Measurements from ENCODE around the gene ARSG.
"Not testable (repeated sequence)": the region's sequence is repeated elsewhere in the genome, so short reads cannot be mapped to it uniquely, and the experiment has no call there.

ARSG gene

DNA sequence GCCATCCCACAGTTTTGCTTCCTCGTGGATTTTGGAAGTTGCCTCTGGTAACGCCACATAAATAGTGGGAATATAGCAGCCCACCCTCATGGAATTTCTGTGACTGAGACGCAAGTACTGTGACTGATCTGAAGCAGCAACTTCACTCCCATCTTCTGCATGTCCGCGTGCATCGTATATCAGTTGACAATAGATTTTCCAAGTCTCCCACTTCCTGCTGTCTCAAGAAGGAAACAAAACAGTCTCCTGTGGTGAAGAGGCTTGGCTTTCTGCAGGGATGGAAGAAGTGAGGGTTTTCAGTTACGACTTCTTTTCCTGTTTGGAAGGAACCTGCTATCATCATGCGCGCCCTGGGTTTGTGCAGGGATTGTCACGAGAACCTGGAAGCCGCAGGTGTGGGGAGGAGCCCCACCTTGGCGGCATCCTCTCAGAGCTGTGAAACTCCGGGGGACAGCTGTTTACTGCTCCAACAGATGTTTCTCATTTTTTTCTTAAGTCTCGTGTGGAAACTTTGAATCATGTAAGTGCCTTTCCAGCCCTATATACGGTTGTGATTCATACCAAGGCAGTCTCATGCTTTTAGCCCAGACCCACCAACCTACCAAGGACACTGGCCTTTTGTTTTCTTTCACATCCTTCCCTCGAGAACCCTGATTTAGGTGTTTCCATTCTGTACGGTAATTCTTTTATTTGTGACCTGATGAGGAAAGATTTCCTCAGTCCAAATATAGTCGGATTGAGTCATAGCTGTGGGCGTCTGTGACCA is 108.5 kb downstream of the ARSG start:
- peak; percentile 31 for DNase-seq

- DNase-seq = no peak
These were observed 109.1 kb downstream of the ARSG start for GRCh38 chr17:68400404-68400735.

- DNase-seq = no peak
These were observed 110.0 kb downstream of the ARSG start for GRCh38 chr17:68401288-68401687.

GRCh38 chr17:68403122-68403521 is 111.8 kb downstream of the ARSG start:
- DNase-seq = no peak

DNA sequence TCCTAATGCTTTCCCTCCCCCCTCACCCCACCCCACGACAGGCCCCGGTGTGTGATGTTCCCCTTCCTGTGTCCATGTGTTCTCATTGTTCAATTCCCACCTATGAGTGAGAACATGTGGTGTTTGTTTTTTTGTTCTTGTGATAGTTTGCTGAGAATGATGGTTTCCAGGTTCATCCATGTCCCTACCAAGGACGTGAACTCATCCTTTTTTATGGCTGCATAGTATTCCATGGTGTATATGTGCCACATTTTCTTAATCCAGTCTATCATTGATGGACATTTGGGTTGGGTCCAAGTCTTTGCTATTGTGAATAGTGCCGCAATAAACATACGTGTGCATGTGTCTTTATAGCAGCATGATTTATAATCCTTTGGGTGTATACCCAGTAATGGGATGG is 112.5 kb downstream of the ARSG start:
- DNase-seq = not testable (repeated sequence)

GRCh38 chr17:68407656-68408055 is 116.4 kb downstream of the ARSG start:
- DNase-seq = not testable (repeated sequence)

DNA sequence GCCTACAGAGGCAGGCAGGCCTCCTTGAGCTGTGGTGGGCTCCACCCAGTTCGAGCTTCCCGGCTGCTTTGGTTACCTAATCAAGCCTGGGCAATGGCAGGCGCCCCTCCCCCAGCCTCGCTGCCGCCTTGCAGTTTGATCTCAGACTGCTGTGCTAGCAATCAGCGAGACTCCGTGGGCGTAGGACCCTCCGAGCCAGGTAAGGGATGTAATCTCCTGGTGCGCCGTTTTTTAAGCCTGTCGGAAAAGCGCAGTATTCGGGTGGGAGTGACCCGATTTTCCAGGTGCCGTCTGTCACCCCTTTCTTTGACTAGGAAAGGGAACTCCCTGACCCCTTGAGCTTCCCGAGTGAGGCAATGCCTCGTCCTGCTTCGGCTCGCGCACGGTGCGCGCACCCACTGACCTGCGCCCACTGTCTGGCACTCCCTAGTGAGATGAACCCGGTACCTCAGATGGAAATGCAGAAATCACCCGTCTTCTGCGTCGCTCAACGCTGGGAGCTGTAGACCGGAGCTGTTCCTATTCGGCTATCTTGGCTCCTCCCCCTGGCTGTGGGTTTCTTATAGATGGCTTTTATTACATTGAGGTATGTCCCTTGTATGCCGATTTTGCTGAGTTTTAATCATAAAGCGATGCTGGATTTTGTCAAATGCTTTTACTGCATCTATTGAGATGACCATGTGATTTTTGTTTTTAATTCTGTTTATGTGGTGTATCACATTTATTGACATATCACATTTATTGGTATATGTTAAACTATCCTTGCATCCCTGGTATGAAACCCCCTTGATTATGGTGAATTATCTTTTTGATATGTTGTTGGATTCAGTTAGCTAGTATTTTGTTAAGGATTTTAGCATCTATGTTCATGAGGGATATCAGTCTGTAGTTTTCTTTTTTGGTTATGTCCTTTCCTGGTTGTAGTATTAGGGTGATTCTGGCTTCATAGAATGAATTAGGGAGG is 122.6 kb downstream of the ARSG start:
- DNase-seq = peak; percentile 59

DNA sequence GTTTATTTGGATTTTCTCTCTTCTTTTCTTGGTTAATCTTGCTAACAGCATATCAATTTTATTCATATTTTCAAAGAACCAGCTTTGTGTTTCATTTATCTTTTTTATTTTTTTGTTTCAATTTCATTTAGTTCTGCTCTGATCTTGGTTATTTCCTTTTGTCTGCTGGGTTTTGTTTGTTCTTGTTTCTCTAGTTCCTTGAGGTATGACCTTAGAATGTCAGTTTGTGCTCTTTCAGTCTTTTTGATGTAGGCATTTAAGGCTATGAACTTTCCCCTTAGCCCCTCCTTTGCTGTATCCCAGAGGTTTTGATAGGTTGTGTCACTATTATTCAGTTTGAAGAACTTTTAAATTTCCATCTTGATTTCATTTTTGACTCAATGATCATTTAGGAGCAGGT is 123.6 kb downstream of the ARSG start:
- not testable (repeated sequence) for DNase-seq

DNA sequence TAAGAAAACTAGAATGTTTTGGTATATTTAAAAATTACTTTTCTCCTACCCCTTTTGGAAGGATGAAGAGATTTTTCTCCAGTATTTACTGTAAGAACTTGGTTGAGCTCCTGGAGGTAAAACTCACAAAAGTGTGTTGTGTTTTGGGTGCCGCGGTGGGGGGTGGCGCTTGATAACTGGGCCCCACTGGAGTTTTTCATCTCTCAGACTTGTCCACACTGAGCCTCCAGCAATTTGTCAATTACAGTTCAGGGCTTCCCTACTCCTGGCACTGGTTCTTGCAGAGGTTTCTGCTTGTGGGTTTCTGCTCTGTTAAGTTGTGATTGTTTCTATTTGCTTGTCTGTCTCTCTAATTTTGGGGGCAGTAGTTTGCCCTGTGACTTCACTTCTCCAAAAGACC is 126.0 kb downstream of the ARSG start:
- DNase-seq = no peak

- DNase-seq = peak; percentile 70
These were observed 127.6 kb downstream of the ARSG start for GRCh38 chr17:68418876-68419275.

DNA sequence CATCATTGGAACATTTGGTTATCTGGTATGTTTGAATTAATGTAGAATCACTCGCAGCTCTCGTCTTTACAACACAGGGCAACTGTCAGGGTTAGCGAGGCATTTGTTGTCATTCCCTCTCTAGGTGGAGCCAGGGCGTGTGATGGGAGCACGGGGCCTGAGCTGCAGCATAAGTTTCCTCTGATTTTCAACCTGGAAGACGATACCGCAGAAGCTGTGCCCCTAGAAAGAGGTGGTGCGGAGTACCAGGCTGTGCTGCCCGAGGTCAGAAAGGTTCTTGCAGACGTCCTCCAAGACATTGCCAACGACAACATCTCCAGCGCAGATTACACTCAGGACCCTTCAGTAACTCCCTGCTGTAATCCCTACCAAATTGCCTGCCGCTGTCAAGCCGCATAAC is 128.8 kb downstream of the ARSG start:
- DNase-seq = no peak

DNA sequence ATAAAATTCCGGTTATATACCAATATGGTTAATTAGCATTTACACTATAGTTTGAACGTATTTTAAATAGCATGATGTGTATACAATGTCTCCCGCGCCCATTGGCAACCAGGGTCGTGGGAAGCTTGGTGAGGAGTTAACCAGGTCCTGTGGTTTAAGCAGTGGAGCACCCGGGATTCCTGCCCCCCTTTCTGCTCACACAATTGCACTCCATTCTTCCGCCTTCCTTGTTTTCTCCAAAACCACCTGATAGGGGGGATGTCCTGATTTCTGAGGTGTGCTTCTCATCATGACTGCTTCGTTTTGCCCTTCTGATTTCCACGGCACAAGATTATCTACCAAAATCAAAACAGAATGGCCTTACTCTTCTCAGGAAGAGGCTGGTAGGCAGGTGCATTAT is 130.2 kb downstream of the ARSG start:
- no peak for DNase-seq

GRCh38 chr17:68422821-68423220 is 131.5 kb downstream of the ARSG start:
- no peak for DNase-seq

GRCh38 chr17:68423251-68423650 is 132.0 kb downstream of the ARSG start:
- DNase-seq = no peak

- no peak for DNase-seq
These were observed 132.9 kb downstream of the ARSG start for GRCh38 chr17:68424203-68424602.

DNA sequence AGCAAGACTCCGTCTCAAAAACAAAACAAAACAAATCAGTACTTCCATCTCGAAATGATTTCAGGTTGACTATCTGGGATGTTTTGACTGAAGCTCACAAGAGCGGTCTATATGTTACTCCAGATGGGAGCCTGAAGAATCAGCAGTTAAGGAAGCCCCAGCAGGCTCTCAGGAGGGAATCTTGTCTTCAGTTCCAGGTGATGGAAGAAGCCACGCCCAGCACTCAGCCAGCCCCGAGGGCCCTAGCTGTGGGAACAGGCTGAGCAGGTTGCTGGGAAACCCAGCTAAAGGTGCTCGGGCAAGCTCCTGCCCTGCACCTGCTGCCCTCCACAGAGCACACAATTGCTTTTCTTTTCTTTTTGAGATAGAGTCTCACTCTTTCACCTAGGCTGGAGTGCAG is 133.6 kb downstream of the ARSG start:
- no peak for DNase-seq

GRCh38 chr17:68425979-68426378 is 134.7 kb downstream of the ARSG start:
- DNase-seq = no peak

DNA sequence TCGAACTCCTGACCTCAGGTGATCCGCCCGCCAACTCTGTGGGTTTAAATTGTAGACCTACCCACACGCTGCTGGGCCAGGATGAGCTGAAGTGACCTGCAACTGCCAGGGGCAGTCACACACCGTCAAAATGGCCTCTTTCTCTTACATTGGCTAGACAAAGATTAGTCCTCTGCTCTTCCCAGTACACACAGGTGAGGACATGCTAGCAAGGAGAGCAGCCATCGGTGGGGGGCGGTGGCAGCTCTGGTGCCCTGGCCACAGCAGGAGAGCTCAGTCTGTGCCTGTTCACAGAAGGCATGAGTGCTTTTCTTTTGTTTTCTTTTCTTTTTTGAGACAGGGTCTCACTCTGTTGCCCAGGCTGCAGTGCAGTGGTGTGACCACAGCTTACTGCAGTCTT is 136.3 kb downstream of the ARSG start:
- DNase-seq = no peak

DNA sequence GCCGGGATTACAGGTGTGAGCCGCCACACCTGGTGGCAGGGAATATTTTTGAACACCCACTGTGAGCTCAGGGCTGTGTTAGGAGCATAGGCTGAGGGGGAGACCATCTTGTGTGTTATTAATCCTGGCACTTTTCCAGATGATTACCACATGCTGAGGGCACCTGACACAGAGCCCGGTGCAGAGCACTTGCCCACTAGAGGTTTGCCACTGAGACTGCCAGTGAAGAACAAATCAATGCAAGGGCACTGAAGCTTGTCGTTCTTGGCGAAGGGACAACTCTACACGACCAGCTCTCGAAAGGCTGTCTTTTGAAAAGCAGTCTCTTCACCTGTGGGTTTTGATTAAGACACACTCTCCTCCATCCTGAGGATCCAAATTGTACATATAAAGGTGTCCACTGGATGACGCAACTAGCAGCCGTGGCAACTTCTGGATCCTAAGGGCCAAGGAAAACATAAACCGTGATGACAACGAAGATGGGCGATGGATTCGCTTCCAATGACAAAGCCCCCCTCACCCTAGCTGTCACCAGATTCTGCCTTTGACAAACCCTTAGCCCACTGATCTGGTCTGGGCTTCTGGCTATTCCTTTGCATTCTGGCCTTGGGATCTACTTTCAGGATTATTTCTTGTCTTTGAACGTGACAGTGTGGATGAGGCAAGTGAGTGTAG is 137.3 kb downstream of the ARSG start:
- DNase-seq = no peak

DNA sequence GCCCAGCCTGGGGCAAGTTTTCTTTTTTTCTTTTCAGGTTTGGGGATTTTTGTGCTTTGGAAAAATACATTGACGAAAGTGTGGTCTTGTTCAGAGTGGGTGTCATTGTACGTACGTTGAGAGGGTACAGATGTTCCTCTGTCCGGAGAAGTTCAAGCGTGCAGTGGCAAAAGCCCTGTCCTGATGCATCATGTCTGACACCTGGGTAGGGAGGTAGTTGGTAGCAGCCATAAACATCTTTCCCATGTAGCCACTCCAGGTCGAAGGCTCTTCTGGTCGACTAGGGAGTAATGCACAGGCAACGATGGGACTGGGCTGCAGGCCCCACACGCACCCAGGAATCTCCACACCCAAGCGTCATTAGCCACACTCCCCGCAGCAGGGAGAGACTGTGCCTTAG is 138.6 kb downstream of the ARSG start:
- DNase-seq = no peak

DNA sequence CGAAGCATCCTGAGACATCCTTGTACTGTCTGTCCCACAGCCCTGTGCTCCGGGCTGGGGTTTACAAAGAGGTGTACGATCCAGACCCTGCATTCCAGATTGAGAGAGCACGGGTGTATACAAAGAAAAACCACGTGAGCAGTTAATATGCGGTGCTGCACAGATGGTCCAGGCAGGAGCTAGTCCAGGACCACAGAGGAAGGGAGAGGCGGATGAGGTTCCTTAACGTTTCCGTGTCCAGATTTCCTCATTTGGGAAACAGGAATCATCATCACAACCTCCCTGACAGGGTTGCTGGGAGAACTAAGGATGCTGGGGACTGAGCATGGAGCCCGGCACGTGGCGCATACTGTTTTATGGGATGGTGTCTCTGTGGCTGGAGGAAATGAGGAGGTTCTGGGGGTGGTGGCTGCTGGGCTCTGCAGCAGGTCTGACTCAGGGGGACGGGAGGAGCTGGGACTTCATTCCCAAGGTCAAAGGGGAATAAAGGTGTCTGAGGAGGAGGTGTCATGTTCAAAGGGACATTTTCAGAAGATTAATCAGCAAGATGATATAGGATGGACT is 139.8 kb downstream of the ARSG start:
- no peak for DNase-seq

DNA sequence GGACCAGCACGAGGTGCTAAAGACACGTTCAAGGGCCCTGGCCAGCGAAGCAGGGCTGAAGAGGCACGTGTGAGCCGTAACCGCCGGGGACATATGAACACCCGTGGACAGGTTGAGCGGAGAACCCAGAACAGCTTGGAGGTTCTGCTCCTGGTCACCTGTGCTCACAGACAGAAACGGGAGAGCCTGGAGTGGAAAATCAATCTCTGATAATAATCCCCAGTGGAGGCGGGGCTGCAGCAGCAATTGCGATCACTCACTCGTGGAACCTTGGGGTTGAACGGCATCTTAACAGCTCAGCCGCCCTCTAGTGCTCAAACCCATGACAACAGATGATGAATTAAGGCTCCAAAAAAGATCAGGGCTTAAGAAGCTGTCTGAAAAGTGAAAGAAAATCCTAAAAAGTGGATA is 140.4 kb downstream of the ARSG start:
- DNase-seq = peak; percentile 18
